ENCODE results near the gene POLK. TPM values are rescaled to one million over a fixed set of nuclear protein-coding genes. Genes with fewer than 3 reads are reported as not detected.

Gene POLK
- total and polyA plus RNA-seq, 9 donors = 14.6 to 35.0 (median 20.4) TPM

- Histone ChIP-seq H3K9me3 (replicated peaks; ENCODE audit: control insufficient read depth, low read depth, low read length) (no peaks in the 10 kb centered on the region), H3K36me3 (ENCODE audit: control insufficient read depth, insufficient read depth, low read length) (no peaks in the 10 kb centered on the region), H3K27ac (ENCODE audit: low read length) (no peak overlapping the region), H3K4me1 (ENCODE audit: control insufficient read depth, insufficient read depth, low read length) (peaks cover 4% of the 10 kb centered on the region), H3K4me3 (ENCODE audit: low read length) (peak overlapping the region; percentile 82), H3K27me3 (ENCODE audit: control insufficient read depth, insufficient read depth, low read length) (no peaks in the 10 kb centered on the region)
- no CpG with 5 or more reads among the region's 4 CpGs for WGBS (ENCODE audit: insufficient coverage)
- DNase-seq = no peak
These were observed 2.1 kb upstream of the POLK start for GRCh38 chr5:75509546-75509945.

- no CpG with 5 or more reads among the region's 1 CpG for WGBS (ENCODE audit: insufficient coverage)
- peak; percentile 66 for DNase-seq
- Histone ChIP-seq H3K9me3 (replicated peaks; ENCODE audit: control insufficient read depth, low read depth, low read length) (no peaks in the 10 kb centered on the region), H3K4me1 (ENCODE audit: control insufficient read depth, insufficient read depth, low read length) (peaks cover 4% of the 10 kb centered on the region), H3K36me3 (ENCODE audit: control insufficient read depth, insufficient read depth, low read length) (no peaks in the 10 kb centered on the region), H3K4me3 (ENCODE audit: low read length) (peak overlapping the region; percentile 82), H3K27me3 (ENCODE audit: control insufficient read depth, insufficient read depth, low read length) (no peaks in the 10 kb centered on the region), H3K27ac (ENCODE audit: low read length) (peak overlapping the region; percentile 93)
These were observed 1.7 kb upstream of the POLK start for GRCh38 chr5:75509956-75510355.

DNA sequence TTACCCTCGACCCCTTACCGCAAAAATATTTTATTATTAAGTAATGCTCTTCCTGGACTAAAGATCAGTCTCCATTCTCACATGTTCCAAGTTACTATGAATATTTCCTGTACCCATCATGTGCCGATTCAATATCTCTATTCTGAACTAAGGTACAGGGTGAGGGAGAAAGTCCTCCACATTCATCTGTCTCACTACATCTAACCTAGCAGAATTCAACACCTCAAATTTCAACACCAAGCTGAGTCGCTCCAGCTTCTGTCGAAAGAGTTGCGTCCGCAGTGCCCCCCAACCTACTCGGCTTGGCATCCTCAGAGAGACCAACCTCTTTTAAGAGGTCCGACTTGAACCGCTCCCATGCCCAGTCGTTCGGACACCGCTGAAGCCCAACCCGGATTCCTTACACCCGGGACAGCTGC, 1.3 kb upstream of the POLK start:
- peak; percentile 68 for DNase-seq
- Histone ChIP-seq H3K4me3 (ENCODE audit: low read length) (peak overlapping the region; percentile 82), H3K4me1 (ENCODE audit: control insufficient read depth, insufficient read depth, low read length) (peaks cover 4% of the 10 kb centered on the region), H3K9me3 (replicated peaks; ENCODE audit: control insufficient read depth, low read depth, low read length) (no peaks in the 10 kb centered on the region), H3K36me3 (ENCODE audit: control insufficient read depth, insufficient read depth, low read length) (no peaks in the 10 kb centered on the region), H3K27ac (ENCODE audit: low read length) (peak overlapping the region; percentile 93), H3K27me3 (ENCODE audit: control insufficient read depth, insufficient read depth, low read length) (no peaks in the 10 kb centered on the region)
- WGBS (ENCODE audit: insufficient coverage) = 0% methylated on average over 13 of the region's 15 CpGs

- Histone ChIP-seq H3K9me3 (replicated peaks; ENCODE audit: control insufficient read depth, low read depth, low read length) (no peaks in the 10 kb centered on the region), H3K4me3 (ENCODE audit: low read length) (peak overlapping the region; percentile 82), H3K27ac (ENCODE audit: low read length) (peak overlapping the region; percentile 93), H3K4me1 (ENCODE audit: control insufficient read depth, insufficient read depth, low read length) (peaks cover 4% of the 10 kb centered on the region), H3K36me3 (ENCODE audit: control insufficient read depth, insufficient read depth, low read length) (no peaks in the 10 kb centered on the region), H3K27me3 (ENCODE audit: control insufficient read depth, insufficient read depth, low read length) (no peaks in the 10 kb centered on the region)
- peak; percentile 56 for DNase-seq
- 0% methylated on average over 39 of the region's 54 CpGs for WGBS (ENCODE audit: insufficient coverage)
These were observed 756 bp upstream of the POLK start for GRCh38 chr5:75510836-75511434.

DNA sequence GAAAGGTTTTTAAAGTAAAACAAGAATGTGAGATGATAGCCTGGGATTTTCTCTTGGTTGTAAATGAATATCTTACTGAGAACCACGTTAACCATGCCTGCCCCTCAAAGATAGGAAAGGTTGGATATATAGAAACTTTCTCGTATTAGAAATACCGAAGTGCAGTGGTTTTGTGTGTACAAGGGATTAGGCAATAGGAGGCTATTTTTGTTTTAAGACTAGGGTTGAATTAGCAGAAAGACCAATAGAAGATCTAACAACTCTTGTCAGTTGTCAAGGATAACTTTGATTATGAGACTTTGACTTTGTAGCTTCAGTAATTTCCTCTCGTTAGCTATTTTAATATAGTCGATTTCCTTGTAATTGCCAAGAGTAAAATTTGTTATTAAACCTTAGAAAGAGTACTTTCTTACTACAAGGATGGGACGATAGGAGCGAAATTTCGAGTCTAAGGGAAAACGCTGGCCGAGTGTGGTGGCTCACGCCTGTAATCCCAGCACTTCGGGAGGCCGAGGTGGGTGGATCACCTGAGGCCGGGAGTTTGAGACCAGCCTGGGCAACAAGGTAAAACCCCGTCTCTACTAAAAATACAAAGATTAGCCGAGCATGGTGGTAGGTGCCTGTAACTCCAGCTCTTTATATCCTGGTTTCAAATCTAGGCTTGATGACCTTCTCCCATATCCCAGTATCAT, 838 bp downstream of the POLK start:
- Histone ChIP-seq H3K36me3 (ENCODE audit: control insufficient read depth, insufficient read depth, low read length) (no peaks in the 10 kb centered on the region), H3K27ac (ENCODE audit: low read length) (peak overlapping the region; percentile 95), H3K27me3 (ENCODE audit: control insufficient read depth, insufficient read depth, low read length) (no peaks in the 10 kb centered on the region), H3K4me3 (ENCODE audit: low read length) (peak overlapping the region; percentile 77), H3K4me1 (ENCODE audit: control insufficient read depth, insufficient read depth, low read length) (peaks cover 4% of the 10 kb centered on the region), H3K9me3 (replicated peaks; ENCODE audit: control insufficient read depth, low read depth, low read length) (no peaks in the 10 kb centered on the region)
- peak; percentile 13 for DNase-seq
- 89% methylated on average over 9 of the region's 16 CpGs for WGBS (ENCODE audit: insufficient coverage)

GRCh38 chr5:75513841-75514240, 2.1 kb downstream of the POLK start:
- Histone ChIP-seq H3K36me3 (ENCODE audit: control insufficient read depth, insufficient read depth, low read length) (no peaks in the 10 kb centered on the region), H3K9me3 (replicated peaks; ENCODE audit: control insufficient read depth, low read depth, low read length) (no peaks in the 10 kb centered on the region), H3K4me1 (ENCODE audit: control insufficient read depth, insufficient read depth, low read length) (peaks cover 4% of the 10 kb centered on the region), H3K27me3 (ENCODE audit: control insufficient read depth, insufficient read depth, low read length) (no peaks in the 10 kb centered on the region), H3K27ac (ENCODE audit: low read length) (no peak overlapping the region), H3K4me3 (ENCODE audit: low read length) (no peak overlapping the region)
- DNase-seq = no peak
- WGBS (ENCODE audit: insufficient coverage) = no CpG with 5 or more reads among the region's 1 CpG

DNA sequence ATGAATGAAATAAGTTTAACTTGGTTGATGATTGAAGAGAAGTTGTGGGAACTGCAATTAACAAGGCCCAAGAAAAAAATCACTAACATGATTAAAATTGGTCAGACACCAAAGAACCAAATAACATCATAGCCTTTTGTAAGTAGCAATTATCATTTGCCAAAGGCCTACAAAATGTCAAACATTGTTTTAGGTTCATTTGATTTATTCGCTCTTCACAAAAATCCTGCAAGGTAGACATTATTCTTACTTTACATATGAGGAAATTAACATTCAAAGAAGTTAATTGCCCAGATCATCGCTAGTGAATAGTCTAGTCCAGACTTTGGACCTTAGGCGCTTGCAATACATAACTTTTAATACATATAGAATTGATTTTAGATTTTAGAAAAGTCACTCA, 2.6 kb downstream of the POLK start:
- H3K4me3 ChIP-seq (ENCODE audit: low read length) = no peak overlapping the region
- no peaks in the 10 kb centered on the region for H3K27me3 ChIP-seq (ENCODE audit: control insufficient read depth, insufficient read depth, low read length)
- whole genome bisulfite sequencing (ENCODE audit: insufficient coverage) = no CpG with 5 or more reads among the region's 3 CpGs
- H3K36me3 ChIP-seq (ENCODE audit: control insufficient read depth, insufficient read depth, low read length) = no peaks in the 10 kb centered on the region
- H3K4me1 ChIP-seq (ENCODE audit: control insufficient read depth, insufficient read depth, low read length) = peaks cover 4% of the 10 kb centered on the region
- H3K9me3 ChIP-seq (replicated peaks; ENCODE audit: control insufficient read depth, low read depth, low read length) = no peaks in the 10 kb centered on the region
- no peak for DNase-seq
- no peak overlapping the region for H3K27ac ChIP-seq (ENCODE audit: low read length)

- no peak for DNase-seq
- no peaks in the 10 kb centered on the region for H3K27me3 ChIP-seq (ENCODE audit: control insufficient read depth, insufficient read depth, low read length)
- peaks cover 22% of the 10 kb centered on the region for H3K9me3 ChIP-seq (replicated peaks; ENCODE audit: control insufficient read depth, low read depth, low read length)
- WGBS (ENCODE audit: insufficient coverage) = no CpG with 5 or more reads among the region's 1 CpG
- peaks cover 4% of the 10 kb centered on the region for H3K36me3 ChIP-seq (ENCODE audit: control insufficient read depth, insufficient read depth, low read length)
- H3K27ac ChIP-seq (ENCODE audit: low read length) = no peak overlapping the region
- no peak overlapping the region for H3K4me3 ChIP-seq (ENCODE audit: low read length)
- no peaks in the 10 kb centered on the region for H3K4me1 ChIP-seq (ENCODE audit: control insufficient read depth, insufficient read depth, low read length)
These were observed 8.1 kb downstream of the POLK start for GRCh38 chr5:75519761-75520160.

- H3K27ac ChIP-seq (ENCODE audit: low read length) = no peak overlapping the region
- WGBS (ENCODE audit: insufficient coverage) = no CpG with 5 or more reads among the region's 2 CpGs
- H3K27me3 ChIP-seq (ENCODE audit: control insufficient read depth, insufficient read depth, low read length) = no peaks in the 10 kb centered on the region
- H3K4me1 ChIP-seq (ENCODE audit: control insufficient read depth, insufficient read depth, low read length) = no peaks in the 10 kb centered on the region
- no peak for DNase-seq
- H3K36me3 ChIP-seq (ENCODE audit: control insufficient read depth, insufficient read depth, low read length) = peaks cover 4% of the 10 kb centered on the region
- H3K4me3 ChIP-seq (ENCODE audit: low read length) = no peak overlapping the region
- peaks cover 22% of the 10 kb centered on the region for H3K9me3 ChIP-seq (replicated peaks; ENCODE audit: control insufficient read depth, low read depth, low read length)
These were observed 9.5 kb downstream of the POLK start for GRCh38 chr5:75521195-75521594.

- H3K27ac ChIP-seq (ENCODE audit: low read length) = no peak overlapping the region
- peaks cover 4% of the 10 kb centered on the region for H3K36me3 ChIP-seq (ENCODE audit: control insufficient read depth, insufficient read depth, low read length)
- no peaks in the 10 kb centered on the region for H3K4me1 ChIP-seq (ENCODE audit: control insufficient read depth, insufficient read depth, low read length)
- peaks cover 22% of the 10 kb centered on the region for H3K9me3 ChIP-seq (replicated peaks; ENCODE audit: control insufficient read depth, low read depth, low read length)
- H3K4me3 ChIP-seq (ENCODE audit: low read length) = no peak overlapping the region
- H3K27me3 ChIP-seq (ENCODE audit: control insufficient read depth, insufficient read depth, low read length) = no peaks in the 10 kb centered on the region
- no peak for DNase-seq
These were observed 10.3 kb downstream of the POLK start for GRCh38 chr5:75522025-75522424.
